Ascending aorta (tissue), 2 donors: ENCODE data around the gene FREY1. TPM values are rescaled to one million over a fixed set of nuclear protein-coding genes. Genes with fewer than 3 reads are reported as not detected.
A peak's percentile ranks its signal among the peaks of the same experiment; 100 is the strongest.

Experiments used
- DNase-seq, 2 donors: peaks; one replicate each; pipeline ENCODE4 v3.0.0-alpha.2; 2019; ENCODE audit warnings: low spot score in 2 of 2
- H3K27ac ChIP-seq, 2 donors: fragments of 200-600 bp; sonication (generic); one replicate each; pipeline ENCODE4 v1.5.1; 2016 to 2017; ENCODE audit warnings: mild to moderate bottlenecking in 1 of 2
- H3K27me3 ChIP-seq: fragments of 200-600 bp; sonication (generic); one replicate; pipeline ENCODE4 v1.5.1; 2017
- H3K36me3 ChIP-seq, 2 donors: fragments of 200-600 bp; sonication (generic); one replicate each; pipeline ENCODE4 v1.5.1; 2016
- H3K4me1 ChIP-seq, 2 donors: fragments of 200-600 bp; sonication (generic); one replicate each; pipeline ENCODE4 v1.5.1; 2016 to 2017; ENCODE audit warnings: mild to moderate bottlenecking in 1 of 2
- H3K4me3 ChIP-seq, 2 donors: fragments of 200-600 bp; sonication (generic); one replicate each; pipeline ENCODE4 v1.5.1; 2016 to 2017; ENCODE audit warnings: mild to moderate bottlenecking in 1 of 2
- H3K9me3 ChIP-seq, 2 donors: fragments of 200-600 bp; sonication (generic); one replicate each; pipeline ENCODE4 v1.5.1; 2016
- intact Hi-C: fragments of 100-400 bp; cut with DNase I; formaldehyde crosslinking; loops from one replicate; pipeline ENCODE4 v1.15.1; 2023
- total RNA-seq: library from RNA; depleted of rRNA; stranded (reverse); fragments of >200 nt; gene quantifications from one replicate; pipeline ENCODE4 v1.1.0, GENCODE V29; 2016
- TF ChIP-seq, protein P1 (sequence below), 3 experiments: fragments of 200-600 bp in 2 of 3; fragments of 450-650 bp in 1 of 3; sonication (generic) in 2 of 3; IDR thresholded peaks; one replicate each; pipeline ENCODE4 v1.5.1; 2016 to 2019; ENCODE audit warnings: antibody characterized with exemption in 3 of 3, mild to moderate bottlenecking in 1 of 3, moderate library complexity in 1 of 3

Gene FREY1
- total RNA-seq, 1 donor from 2014 or later: not detected

- Histone ChIP-seq H3K36me3 (peaks cover 0 to 9% of the 10 kb centered on the region in 2 donors), H3K9me3 (no peaks in the 10 kb centered on the region), H3K27me3 (no peaks in the 10 kb centered on the region), H3K27ac (peak overlapping the region; percentile 49 to 65), H3K4me1 (peaks cover 0 to 20% of the 10 kb centered on the region in 2 donors), H3K4me3 (peak overlapping the region; percentile 70 to 74)
- TF ChIP-seq, protein P1, sequence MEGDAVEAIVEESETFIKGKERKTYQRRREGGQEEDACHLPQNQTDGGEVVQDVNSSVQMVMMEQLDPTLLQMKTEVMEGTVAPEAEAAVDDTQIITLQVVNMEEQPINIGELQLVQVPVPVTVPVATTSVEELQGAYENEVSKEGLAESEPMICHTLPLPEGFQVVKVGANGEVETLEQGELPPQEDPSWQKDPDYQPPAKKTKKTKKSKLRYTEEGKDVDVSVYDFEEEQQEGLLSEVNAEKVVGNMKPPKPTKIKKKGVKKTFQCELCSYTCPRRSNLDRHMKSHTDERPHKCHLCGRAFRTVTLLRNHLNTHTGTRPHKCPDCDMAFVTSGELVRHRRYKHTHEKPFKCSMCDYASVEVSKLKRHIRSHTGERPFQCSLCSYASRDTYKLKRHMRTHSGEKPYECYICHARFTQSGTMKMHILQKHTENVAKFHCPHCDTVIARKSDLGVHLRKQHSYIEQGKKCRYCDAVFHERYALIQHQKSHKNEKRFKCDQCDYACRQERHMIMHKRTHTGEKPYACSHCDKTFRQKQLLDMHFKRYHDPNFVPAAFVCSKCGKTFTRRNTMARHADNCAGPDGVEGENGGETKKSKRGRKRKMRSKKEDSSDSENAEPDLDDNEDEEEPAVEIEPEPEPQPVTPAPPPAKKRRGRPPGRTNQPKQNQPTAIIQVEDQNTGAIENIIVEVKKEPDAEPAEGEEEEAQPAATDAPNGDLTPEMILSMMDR (IDR thresholded peaks at IDR 0.05): no peak
- intact Hi-C loops: loop anchor here (1.0 kb wide), 2 partner anchors 19 to 52 kb away; partner anchors contain the start of gene CRY2
- DNase-seq: peak; percentile 62 to 91
These were observed 7.5 kb downstream of the FREY1 start for GRCh38 chr11:45899448-45900174.

GRCh38 chr11:45899086-45899447 is 8.0 kb downstream of the FREY1 start:
- TF ChIP-seq, protein P1 (IDR thresholded peaks at IDR 0.05): no peak
- no peak for DNase-seq
- no peak overlapping the region for H3K27ac ChIP-seq
- H3K4me1 ChIP-seq: peaks cover 0 to 20% of the 10 kb centered on the region in 2 donors
- H3K36me3 ChIP-seq: peaks cover 0 to 6% of the 10 kb centered on the region in 2 donors
- no peaks in the 10 kb centered on the region for H3K27me3 ChIP-seq
- intact Hi-C loops: loop anchor here (1.0 kb wide), 2 partner anchors 19 to 52 kb away; partner anchors contain the start of gene CRY2
- peak overlapping the region; percentile 70 to 74 for H3K4me3 ChIP-seq
- no peaks in the 10 kb centered on the region for H3K9me3 ChIP-seq

DNA sequence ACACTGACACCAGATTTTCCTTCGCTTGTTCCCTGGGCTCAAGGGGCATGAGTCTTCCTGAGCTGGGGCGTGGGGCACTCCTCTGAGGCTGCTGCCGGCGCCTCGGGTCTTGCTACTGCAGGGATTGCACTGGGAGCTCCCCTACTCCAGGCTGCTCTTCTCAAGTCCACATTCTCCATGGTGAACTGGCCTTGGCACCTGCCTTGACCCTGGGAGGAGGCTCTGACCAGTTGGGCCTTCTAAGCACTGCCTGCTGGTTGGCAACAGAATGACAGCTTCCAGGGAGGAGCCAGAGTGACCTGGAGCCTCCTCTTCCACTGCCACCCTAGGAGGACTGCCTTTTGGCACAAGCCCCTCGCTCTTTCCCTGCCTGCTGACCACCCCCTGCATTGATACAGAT is 9.5 kb downstream of the FREY1 start:
- H3K36me3 ChIP-seq: no peaks in the 10 kb centered on the region
- no peak overlapping the region for H3K4me3 ChIP-seq
- H3K9me3 ChIP-seq: no peaks in the 10 kb centered on the region
- intact Hi-C loops: no loop called here
- no peak overlapping the region for H3K27ac ChIP-seq
- H3K27me3 ChIP-seq: no peaks in the 10 kb centered on the region
- TF ChIP-seq, protein P1 (IDR thresholded peaks at IDR 0.05): no peak
- peaks cover 0 to 20% of the 10 kb centered on the region in 2 donors for H3K4me1 ChIP-seq
- DNase-seq: no peak

DNA sequence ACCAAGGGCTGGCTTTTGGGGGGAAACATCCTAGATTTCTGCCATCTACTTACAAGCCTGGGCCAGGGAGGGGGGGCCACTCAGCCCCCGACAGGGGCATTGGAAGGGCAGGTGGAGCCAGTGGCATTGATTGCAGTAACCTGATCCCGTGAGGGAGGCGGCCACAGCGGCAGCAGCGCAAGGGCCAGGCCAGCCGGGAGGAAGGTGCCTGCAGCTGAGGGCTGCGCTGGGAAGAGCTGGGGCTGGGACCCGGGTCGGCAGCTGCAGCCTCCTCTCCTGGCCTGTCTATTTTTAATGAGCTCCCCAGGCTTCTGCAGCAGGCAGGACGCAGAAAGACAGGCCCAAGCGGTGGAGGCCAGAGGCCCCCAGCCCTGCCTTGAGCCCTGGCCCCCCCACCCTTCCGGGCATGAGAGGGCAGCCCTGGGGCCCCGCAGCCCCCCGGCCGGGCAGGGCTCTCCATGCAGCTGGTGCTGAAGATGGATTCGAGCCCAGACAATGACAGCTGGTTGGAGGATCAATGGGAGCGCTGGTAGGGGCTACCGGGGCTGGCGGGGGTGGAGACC is 10.6 kb downstream of the FREY1 start:
- no peaks in the 10 kb centered on the region for H3K9me3 ChIP-seq
- no peak for DNase-seq
- peaks cover 0 to 20% of the 10 kb centered on the region in 2 donors for H3K4me1 ChIP-seq
- no peak overlapping the region for H3K4me3 ChIP-seq
- H3K36me3 ChIP-seq: no peaks in the 10 kb centered on the region
- TF ChIP-seq, protein P1 (IDR thresholded peaks at IDR 0.05): no peak
- no peaks in the 10 kb centered on the region for H3K27me3 ChIP-seq
- intact Hi-C loops: no loop called here
- H3K27ac ChIP-seq: no peak overlapping the region

GRCh38 chr11:45895553-45896259 is 11.4 kb downstream of the FREY1 start:
- Histone ChIP-seq H3K4me3 (no peak overlapping the region), H3K36me3 (no peaks in the 10 kb centered on the region), H3K9me3 (no peaks in the 10 kb centered on the region), H3K27ac (no peak overlapping the region), H3K27me3 (no peaks in the 10 kb centered on the region), H3K4me1 (peaks cover 0 to 15% of the 10 kb centered on the region in 2 donors)
- TF ChIP-seq, protein P1 (IDR thresholded peaks at IDR 0.05): no peak
- intact Hi-C loops: no loop called here
- no peak for DNase-seq
